Fibroblast of lung (primary cell): Measurements from ENCODE around the gene SRPK2. TPM values are rescaled to one million over a fixed set of nuclear protein-coding genes. Genes with fewer than 3 reads are reported as not detected.

Experiments used
- DNase-seq, 2 donors: peaks; one replicate each; pipeline versions ENCODE4 v3.0.0 to v3.0.0-alpha.2; 2010; ENCODE audit warnings: low read depth in 2 of 2
- H2AFZ ChIP-seq: 2 replicates; pipeline ENCODE4 v1.5.1; 2012; ENCODE audit warnings: low read length, control low read depth, inconsistent platforms
- H3K27ac ChIP-seq: 2 replicates; pipeline ENCODE4 v1.5.1; 2011; ENCODE audit warnings: low read length, control low read depth; ENCODE audit not compliant: insufficient read depth
- H3K27me3 ChIP-seq: 2 replicates; pipeline ENCODE4 v1.5.1; 2011; ENCODE audit warnings: mild to moderate bottlenecking, low read length; ENCODE audit not compliant: control insufficient read depth, insufficient read depth
- H3K36me3 ChIP-seq: 2 replicates; pipeline ENCODE4 v1.5.1; 2011; ENCODE audit warnings: low read length; ENCODE audit not compliant: control insufficient read depth, insufficient read depth
- H3K4me1 ChIP-seq: 2 replicates; pipeline ENCODE4 v1.5.1; 2011; ENCODE audit warnings: low read length; ENCODE audit not compliant: control insufficient read depth, insufficient read depth; ENCODE audit errors: extremely low read depth
- H3K4me2 ChIP-seq: 2 replicates; pipeline ENCODE4 v1.5.1; 2011; ENCODE audit warnings: low read length, control low read depth; ENCODE audit not compliant: insufficient read depth; ENCODE audit errors: extremely low read depth
- H3K4me3 ChIP-seq, 4 experiments: fragments of 200-600 bp in 1 of 4; sonication (generic) in 1 of 4; replicated peaks in 1 of 4; 2 replicates each; pipeline ENCODE4 v1.5.1; 2011 to 2016; ENCODE audit warnings: low read length in 4 of 4, low read depth in 3 of 4, mild to moderate bottlenecking in 3 of 4, control low read depth in 2 of 4, inconsistent platforms in 1 of 4, mixed read lengths in 1 of 4; ENCODE audit not compliant: insufficient read depth in 1 of 4; ENCODE audit errors: control extremely low read depth in 1 of 4
- H3K79me2 ChIP-seq: 2 replicates; pipeline ENCODE4 v1.5.1; 2012; ENCODE audit warnings: mild to moderate bottlenecking, low read length, inconsistent platforms; ENCODE audit not compliant: control insufficient read depth, insufficient read depth
- H3K9ac ChIP-seq: 2 replicates; pipeline ENCODE4 v1.5.1; 2011; ENCODE audit warnings: mild to moderate bottlenecking, low read length, control low read depth; ENCODE audit not compliant: insufficient read depth
- H3K9me3 ChIP-seq: 2 replicates; pipeline ENCODE4 v1.5.1; 2012; ENCODE audit warnings: low read depth, low read length; ENCODE audit not compliant: control insufficient read depth, insufficient read depth
- H4K20me1 ChIP-seq: 2 replicates; pipeline ENCODE4 v1.5.1; 2011; ENCODE audit warnings: low read length; ENCODE audit not compliant: control insufficient read depth, insufficient read depth; ENCODE audit errors: extremely low read depth
- EZH2 ChIP-seq: IDR thresholded peaks from 2 replicates; pipeline ENCODE4 v1.5.1; 2012; ENCODE audit warnings: low read length, control low read depth, mild to moderate bottlenecking; ENCODE audit errors: missing control alignments
- polyA plus RNA-seq, 2 donors: library from polyadenylated mRNA; depleted of rRNA in 1 of 2; stranded (reverse) in 1 of 2; unstranded in 1 of 2; fragments of >200 nt; gene quantifications; 2 replicates each; pipeline ENCODE4 v1.2.1, GENCODE V29; 2011 to 2012; ENCODE audit warnings: missing spikeins in 1 of 2
- total RNA-seq: library from RNA; depleted of rRNA; stranded (reverse); fragments of >200 nt; gene quantifications from 2 replicates; pipeline ENCODE4 v1.2.1, GENCODE V29; 2014
- TF ChIP-seq, protein P1 (sequence below), 2 donors: IDR thresholded peaks in 1 of 2; conservative IDR thresholded peaks in 1 of 2; 1 replicate in 1 of 2; 2 replicates in 1 of 2; pipeline ENCODE4 v1.5.1; 2011 to 2012; ENCODE audit warnings: low read length in 2 of 2, control low read depth in 1 of 2, inconsistent platforms in 1 of 2, low read depth in 1 of 2, mild to moderate bottlenecking in 1 of 2

Gene SRPK2
- total and polyA plus RNA-seq, 2 donors (not counting 1 experiment from before 2014, with no cell fraction given): 27.8 to 61.8 TPM

GRCh38 chr7:105346138-105346537 is 42.6 kb downstream of the SRPK2 start:
- no peaks in the 10 kb centered on the region for H3K4me1 ChIP-seq
- no peak overlapping the region for H3K4me3 ChIP-seq
- H3K9ac ChIP-seq: no peak overlapping the region
- H3K36me3 ChIP-seq: no peaks in the 10 kb centered on the region
- TF ChIP-seq, protein P1, sequence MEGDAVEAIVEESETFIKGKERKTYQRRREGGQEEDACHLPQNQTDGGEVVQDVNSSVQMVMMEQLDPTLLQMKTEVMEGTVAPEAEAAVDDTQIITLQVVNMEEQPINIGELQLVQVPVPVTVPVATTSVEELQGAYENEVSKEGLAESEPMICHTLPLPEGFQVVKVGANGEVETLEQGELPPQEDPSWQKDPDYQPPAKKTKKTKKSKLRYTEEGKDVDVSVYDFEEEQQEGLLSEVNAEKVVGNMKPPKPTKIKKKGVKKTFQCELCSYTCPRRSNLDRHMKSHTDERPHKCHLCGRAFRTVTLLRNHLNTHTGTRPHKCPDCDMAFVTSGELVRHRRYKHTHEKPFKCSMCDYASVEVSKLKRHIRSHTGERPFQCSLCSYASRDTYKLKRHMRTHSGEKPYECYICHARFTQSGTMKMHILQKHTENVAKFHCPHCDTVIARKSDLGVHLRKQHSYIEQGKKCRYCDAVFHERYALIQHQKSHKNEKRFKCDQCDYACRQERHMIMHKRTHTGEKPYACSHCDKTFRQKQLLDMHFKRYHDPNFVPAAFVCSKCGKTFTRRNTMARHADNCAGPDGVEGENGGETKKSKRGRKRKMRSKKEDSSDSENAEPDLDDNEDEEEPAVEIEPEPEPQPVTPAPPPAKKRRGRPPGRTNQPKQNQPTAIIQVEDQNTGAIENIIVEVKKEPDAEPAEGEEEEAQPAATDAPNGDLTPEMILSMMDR (conservative IDR thresholded peaks at IDR 0.05 in 1 of 2, IDR thresholded peaks at IDR 0.05 in 1 of 2; ENCODE audit: low read depth in 1 of 2, low read length in 2 of 2): no peak
- no peak for TF ChIP-seq EZH2
- no peaks in the 10 kb centered on the region for H3K9me3 ChIP-seq
- peaks cover 22% of the 10 kb centered on the region for H3K79me2 ChIP-seq
- no peak overlapping the region for H3K27ac ChIP-seq
- no peaks in the 10 kb centered on the region for H4K20me1 ChIP-seq
- H2AFZ ChIP-seq: no peak overlapping the region
- no peak overlapping the region for H3K4me2 ChIP-seq
- no peaks in the 10 kb centered on the region for H3K27me3 ChIP-seq
- no peak for DNase-seq

DNA sequence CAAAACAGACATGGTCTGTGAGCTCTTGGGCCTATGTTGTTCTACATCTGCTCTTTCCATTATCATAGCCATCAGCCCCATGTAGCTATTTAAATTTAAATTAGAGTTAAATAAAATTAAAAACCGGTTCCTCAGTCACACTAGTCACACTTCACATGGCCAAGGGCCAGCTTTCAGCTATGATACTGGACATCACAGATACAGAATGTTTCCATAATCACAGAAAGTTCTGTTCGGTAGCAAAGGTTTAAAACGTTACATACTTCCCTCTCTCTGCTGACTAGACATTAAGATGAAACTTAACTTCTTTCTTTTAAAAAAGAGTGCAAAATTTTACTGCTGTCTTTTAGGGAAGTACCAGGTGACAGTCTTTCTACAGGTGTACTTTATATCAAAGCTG is 43.0 kb downstream of the SRPK2 start:
- H4K20me1 ChIP-seq: no peaks in the 10 kb centered on the region
- no peak overlapping the region for H3K27ac ChIP-seq
- TF ChIP-seq, protein P1 (conservative IDR thresholded peaks at IDR 0.05 in 1 of 2, IDR thresholded peaks at IDR 0.05 in 1 of 2; ENCODE audit: low read depth in 1 of 2, low read length in 2 of 2): no peak
- no peak for TF ChIP-seq EZH2
- no peak overlapping the region for H3K9ac ChIP-seq
- H3K4me1 ChIP-seq: no peaks in the 10 kb centered on the region
- no peak overlapping the region for H3K4me2 ChIP-seq
- H3K27me3 ChIP-seq: no peaks in the 10 kb centered on the region
- DNase-seq: no peak
- H3K36me3 ChIP-seq: no peaks in the 10 kb centered on the region
- H3K4me3 ChIP-seq: no peak overlapping the region
- no peak overlapping the region for H2AFZ ChIP-seq
- H3K9me3 ChIP-seq: no peaks in the 10 kb centered on the region
- H3K79me2 ChIP-seq: peaks cover 18% of the 10 kb centered on the region

DNA sequence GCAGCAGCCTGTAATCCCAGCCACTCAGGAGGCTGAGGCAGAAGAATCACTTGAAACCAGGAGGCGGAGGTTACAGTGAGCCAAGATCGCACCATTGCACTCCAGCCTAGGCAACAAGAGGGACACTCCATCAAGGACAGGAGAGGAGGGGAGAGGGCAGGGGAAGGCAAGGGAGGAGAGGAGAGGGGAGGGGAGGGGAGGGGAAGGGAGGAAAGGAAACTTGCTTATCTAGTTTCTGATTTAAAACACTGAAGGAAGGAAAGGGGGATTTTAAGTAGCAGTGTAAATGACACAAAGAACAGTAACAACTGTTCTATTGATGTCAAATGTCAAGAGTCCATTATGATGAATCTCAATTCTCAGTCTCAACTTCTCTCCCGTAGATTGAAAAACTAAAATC is 43.7 kb downstream of the SRPK2 start:
- Histone ChIP-seq H4K20me1 (no peaks in the 10 kb centered on the region), H3K9ac (no peak overlapping the region), H3K27ac (no peak overlapping the region), H3K4me1 (no peaks in the 10 kb centered on the region), H2AFZ (no peak overlapping the region), H3K4me3 (no peak overlapping the region), H3K36me3 (no peaks in the 10 kb centered on the region), H3K27me3 (no peaks in the 10 kb centered on the region), H3K4me2 (no peak overlapping the region), H3K79me2 (peaks cover 12% of the 10 kb centered on the region), H3K9me3 (no peaks in the 10 kb centered on the region)
- TF ChIP-seq, protein P1 (conservative IDR thresholded peaks at IDR 0.05 in 1 of 2, IDR thresholded peaks at IDR 0.05 in 1 of 2; ENCODE audit: low read depth in 1 of 2, low read length in 2 of 2): no peak
- TF ChIP-seq EZH2: no peak
- DNase-seq: no peak
